LNCaP clone FGC (cell line): ENCODE measurements around the gene DAPK1.

Experiments
- DNase-seq: peaks from one replicate; pipeline ENCODE4 v3.0.0-alpha.2; 2011; ENCODE audit warnings: low read depth
- H3K4me3 ChIP-seq: 2 replicates; pipeline ENCODE4 v1.5.1; 2011; ENCODE audit warnings: mild to moderate bottlenecking, low read depth, low read length, control low read depth
- CTCF ChIP-seq: IDR thresholded peaks from 2 replicates; pipeline ENCODE4 v1.5.1; 2012; ENCODE audit warnings: mild to moderate bottlenecking; ENCODE audit not compliant: control insufficient read depth, insufficient read depth; ENCODE audit errors: extremely low read depth

Gene DAPK1

GRCh38 chr9:87601176-87601575 lies 103.5 kb downstream of the DAPK1 start:
- DNase-seq = no peak
- no peak for TF ChIP-seq CTCF

GRCh38 chr9:87601595-87601994 lies 103.9 kb downstream of the DAPK1 start:
- TF ChIP-seq CTCF = no peak
- no peak overlapping the region for H3K4me3 ChIP-seq
- DNase-seq = no peak

More at GRCh38 chr9:87601176-87601575, 103.5 kb downstream of the DAPK1 start:
- H3K4me3 ChIP-seq = no peak overlapping the region

- DNase-seq = no peak
- TF ChIP-seq CTCF = no peak
- H3K4me3 ChIP-seq = no peak overlapping the region
Observed at GRCh38 chr9:87602933-87603643, 105.4 kb downstream of the DAPK1 start.

- no peak for DNase-seq
- TF ChIP-seq CTCF = no peak
- H3K4me3 ChIP-seq = no peak overlapping the region
Observed at GRCh38 chr9:87603854-87604490, 106.3 kb downstream of the DAPK1 start.

GRCh38 chr9:87604886-87605588 lies 107.4 kb downstream of the DAPK1 start:
- no peak for TF ChIP-seq CTCF
- no peak for DNase-seq
- H3K4me3 ChIP-seq = no peak overlapping the region

- TF ChIP-seq CTCF = no peak
- no peak overlapping the region for H3K4me3 ChIP-seq
- no peak for DNase-seq
Observed at GRCh38 chr9:87605676-87606075, 108.0 kb downstream of the DAPK1 start.
